ENCODE results near the gene RAB5IF. TPM values are rescaled to one million over a fixed set of nuclear protein-coding genes. Genes with fewer than 3 reads are reported as not detected.
A peak's percentile ranks its signal among the peaks of the same experiment; 100 is the strongest.

The RAB5IF gene
- total and polyA plus RNA-seq, 2 of the 13 experiments (the other 11 are each of a cell fraction or from before 2014, with no cell fraction given): 261 to 305 TPM

DNA sequence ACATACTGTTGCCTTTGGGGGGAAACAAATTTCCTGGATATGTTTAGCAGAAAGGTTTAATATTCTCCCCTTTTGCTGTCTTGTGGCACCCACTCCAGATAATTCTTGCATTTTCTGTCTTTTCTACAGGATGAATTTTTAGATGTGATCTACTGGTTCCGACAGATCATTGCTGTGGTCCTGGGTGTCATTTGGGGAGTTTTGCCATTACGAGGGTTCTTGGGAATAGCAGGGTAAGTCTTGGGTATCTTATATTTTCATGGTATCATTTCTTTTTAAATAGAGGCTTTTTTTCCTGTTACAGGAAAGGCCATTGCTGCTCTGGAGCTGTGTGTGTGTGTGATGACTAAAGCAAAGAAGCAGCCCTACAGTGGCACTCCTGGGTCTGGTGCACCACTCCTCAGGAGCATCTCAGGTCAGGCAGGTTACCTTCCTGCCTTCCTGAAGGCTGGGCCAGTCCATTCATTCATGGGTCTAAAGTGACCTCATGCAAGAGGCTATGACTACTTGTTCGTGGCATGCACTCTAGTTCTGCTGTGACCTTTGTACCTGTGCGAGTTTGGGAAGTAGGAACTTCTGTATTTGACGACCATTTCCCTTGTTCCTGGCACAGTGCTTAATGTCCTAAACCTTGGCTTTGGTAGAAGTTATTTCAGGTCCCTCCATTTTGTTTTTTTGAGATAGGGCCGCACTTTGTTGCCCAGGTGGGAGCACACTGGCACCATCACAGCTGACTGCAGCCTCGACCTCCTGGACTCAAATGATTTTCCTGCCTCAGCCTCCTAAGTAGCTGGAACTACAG is 2.2 kb downstream of the RAB5IF start (continued):
- peak; percentile 67 to 87; a peak in 2 of 4 replicates for TF ChIP-seq EP300 (IDR thresholded peaks at IDR 0.05; ENCODE audit: low read depth in 2 of 2, low read length in 2 of 2)
- TF ChIP-seq EP300 (CRISPR knock-in tag; IDR thresholded peaks at IDR 0.05; ENCODE audit: borderline replicate concordance): peak; percentile 69
- TF ChIP-seq ZNF577 (CRISPR knock-in tag; IDR thresholded peaks at IDR 0.05; ENCODE audit: borderline replicate concordance, low read depth): no peak
- TF ChIP-seq CCDC6 (CRISPR knock-in tag; IDR thresholded peaks at IDR 0.05): no peak
- TF ChIP-seq ZNF251 (CRISPR knock-in tag; IDR thresholded peaks at IDR 0.05): no peak
- no peak for TF ChIP-seq SNAPC2 (CRISPR knock-in tag; IDR thresholded peaks at IDR 0.05)
- no peak for TF ChIP-seq NR2F2 (IDR thresholded peaks at IDR 0.05; ENCODE audit: borderline replicate concordance, low read depth)
- TF ChIP-seq, protein P1, sequence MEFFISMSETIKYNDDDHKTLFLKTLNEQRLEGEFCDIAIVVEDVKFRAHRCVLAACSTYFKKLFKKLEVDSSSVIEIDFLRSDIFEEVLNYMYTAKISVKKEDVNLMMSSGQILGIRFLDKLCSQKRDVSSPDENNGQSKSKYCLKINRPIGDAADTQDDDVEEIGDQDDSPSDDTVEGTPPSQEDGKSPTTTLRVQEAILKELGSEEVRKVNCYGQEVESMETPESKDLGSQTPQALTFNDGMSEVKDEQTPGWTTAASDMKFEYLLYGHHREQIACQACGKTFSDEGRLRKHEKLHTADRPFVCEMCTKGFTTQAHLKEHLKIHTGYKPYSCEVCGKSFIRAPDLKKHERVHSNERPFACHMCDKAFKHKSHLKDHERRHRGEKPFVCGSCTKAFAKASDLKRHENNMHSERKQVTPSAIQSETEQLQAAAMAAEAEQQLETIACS (CRISPR knock-in tag; IDR thresholded peaks at IDR 0.05): no peak
- TF ChIP-seq, protein P2, sequence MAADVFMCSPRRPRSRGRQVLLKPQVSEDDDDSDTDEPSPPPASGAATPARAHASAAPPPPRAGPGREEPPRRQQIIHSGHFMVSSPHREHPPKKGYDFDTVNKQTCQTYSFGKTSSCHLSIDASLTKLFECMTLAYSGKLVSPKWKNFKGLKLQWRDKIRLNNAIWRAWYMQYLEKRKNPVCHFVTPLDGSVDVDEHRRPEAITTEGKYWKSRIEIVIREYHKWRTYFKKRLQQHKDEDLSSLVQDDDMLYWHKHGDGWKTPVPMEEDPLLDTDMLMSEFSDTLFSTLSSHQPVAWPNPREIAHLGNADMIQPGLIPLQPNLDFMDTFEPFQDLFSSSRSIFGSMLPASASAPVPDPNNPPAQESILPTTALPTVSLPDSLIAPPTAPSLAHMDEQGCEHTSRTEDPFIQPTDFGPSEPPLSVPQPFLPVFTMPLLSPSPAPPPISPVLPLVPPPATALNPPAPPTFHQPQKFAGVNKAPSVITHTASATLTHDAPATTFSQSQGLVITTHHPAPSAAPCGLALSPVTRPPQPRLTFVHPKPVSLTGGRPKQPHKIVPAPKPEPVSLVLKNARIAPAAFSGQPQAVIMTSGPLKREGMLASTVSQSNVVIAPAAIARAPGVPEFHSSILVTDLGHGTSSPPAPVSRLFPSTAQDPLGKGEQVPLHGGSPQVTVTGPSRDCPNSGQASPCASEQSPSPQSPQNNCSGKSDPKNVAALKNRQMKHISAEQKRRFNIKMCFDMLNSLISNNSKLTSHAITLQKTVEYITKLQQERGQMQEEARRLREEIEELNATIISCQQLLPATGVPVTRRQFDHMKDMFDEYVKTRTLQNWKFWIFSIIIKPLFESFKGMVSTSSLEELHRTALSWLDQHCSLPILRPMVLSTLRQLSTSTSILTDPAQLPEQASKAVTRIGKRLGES (CRISPR knock-in tag; IDR thresholded peaks at IDR 0.05; ENCODE audit: borderline replicate concordance): no peak
- TF ChIP-seq, protein P3, sequence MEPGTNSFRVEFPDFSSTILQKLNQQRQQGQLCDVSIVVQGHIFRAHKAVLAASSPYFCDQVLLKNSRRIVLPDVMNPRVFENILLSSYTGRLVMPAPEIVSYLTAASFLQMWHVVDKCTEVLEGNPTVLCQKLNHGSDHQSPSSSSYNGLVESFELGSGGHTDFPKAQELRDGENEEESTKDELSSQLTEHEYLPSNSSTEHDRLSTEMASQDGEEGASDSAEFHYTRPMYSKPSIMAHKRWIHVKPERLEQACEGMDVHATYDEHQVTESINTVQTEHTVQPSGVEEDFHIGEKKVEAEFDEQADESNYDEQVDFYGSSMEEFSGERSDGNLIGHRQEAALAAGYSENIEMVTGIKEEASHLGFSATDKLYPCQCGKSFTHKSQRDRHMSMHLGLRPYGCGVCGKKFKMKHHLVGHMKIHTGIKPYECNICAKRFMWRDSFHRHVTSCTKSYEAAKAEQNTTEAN (CRISPR knock-in tag; conservative IDR thresholded peaks at IDR 0.05): no peak; the same call in 1 of the 2 replicates
- TF ChIP-seq HNRNPLL (IDR thresholded peaks at IDR 0.05; ENCODE audit: low read depth, low read length, poor library complexity, severe bottlenecking): no peak
- TF ChIP-seq, protein P4, sequence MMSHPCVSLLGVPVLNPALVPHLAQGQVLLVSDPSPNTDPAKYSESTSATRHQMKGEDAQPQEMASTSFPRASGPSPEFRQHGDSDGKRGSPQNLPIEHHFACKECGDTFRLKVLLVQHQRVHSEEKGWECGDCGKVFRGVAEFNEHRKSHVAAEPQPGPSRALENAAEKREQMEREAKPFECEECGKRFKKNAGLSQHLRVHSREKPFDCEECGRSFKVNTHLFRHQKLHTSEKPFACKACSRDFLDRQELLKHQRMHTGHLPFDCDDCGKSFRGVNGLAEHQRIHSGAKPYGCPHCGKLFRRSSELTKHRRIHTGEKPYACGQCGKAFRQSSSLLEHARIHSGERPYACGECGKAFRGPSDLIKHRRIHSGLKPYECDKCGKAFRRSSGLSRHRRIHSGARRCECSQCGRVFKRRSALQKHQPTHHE (CRISPR knock-in tag; IDR thresholded peaks at IDR 0.05; ENCODE audit: borderline replicate concordance): no peak
- no peak for TF ChIP-seq ZSCAN29 (CRISPR knock-in tag; conservative IDR thresholded peaks at IDR 0.05)
- TF ChIP-seq MIER3 (CRISPR knock-in tag; IDR thresholded peaks at IDR 0.05; ENCODE audit: borderline replicate concordance): peak; percentile 91; the same call in 1 of the 2 replicates
- peak; percentile 93 for TF ChIP-seq HNF4G (IDR thresholded peaks at IDR 0.05; ENCODE audit: borderline replicate concordance, low read depth, low read length)
- TF ChIP-seq HNF4G (CRISPR knock-in tag; IDR thresholded peaks at IDR 0.05; ENCODE audit: borderline replicate concordance, low read depth): peak; percentile 93
- TF ChIP-seq KDM3A (CRISPR knock-in tag; IDR thresholded peaks at IDR 0.05; ENCODE audit: low read depth): no peak
- peak; percentile 95 for TF ChIP-seq RXRB (CRISPR knock-in tag; IDR thresholded peaks at IDR 0.05; ENCODE audit: borderline replicate concordance)
- TF ChIP-seq, protein P5, sequence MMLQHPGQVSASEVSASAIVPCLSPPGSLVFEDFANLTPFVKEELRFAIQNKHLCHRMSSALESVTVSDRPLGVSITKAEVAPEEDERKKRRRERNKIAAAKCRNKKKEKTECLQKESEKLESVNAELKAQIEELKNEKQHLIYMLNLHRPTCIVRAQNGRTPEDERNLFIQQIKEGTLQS (CRISPR knock-in tag; IDR thresholded peaks at IDR 0.05): peak; percentile 97
- TF ChIP-seq POGZ (CRISPR knock-in tag; IDR thresholded peaks at IDR 0.05): no peak
- TF ChIP-seq, protein P6, sequence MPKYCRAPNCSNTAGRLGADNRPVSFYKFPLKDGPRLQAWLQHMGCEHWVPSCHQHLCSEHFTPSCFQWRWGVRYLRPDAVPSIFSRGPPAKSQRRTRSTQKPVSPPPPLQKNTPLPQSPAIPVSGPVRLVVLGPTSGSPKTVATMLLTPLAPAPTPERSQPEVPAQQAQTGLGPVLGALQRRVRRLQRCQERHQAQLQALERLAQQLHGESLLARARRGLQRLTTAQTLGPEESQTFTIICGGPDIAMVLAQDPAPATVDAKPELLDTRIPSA (CRISPR knock-in tag; IDR thresholded peaks at IDR 0.05; ENCODE audit: borderline replicate concordance): no peak

All from HepG2 (cell line).